HCT116 (cell line): Measurements from ENCODE around the gene ARHGEF17. TPM values are rescaled to one million over a fixed set of nuclear protein-coding genes. Genes with fewer than 3 reads are reported as not detected.

Source experiments
- ATAC-seq: fragments of 200-7000 bp; cut with Tn5 transposase; 2 replicates; pipeline ENCODE4 v1.9.1; 2020; ENCODE audit warnings: mild to moderate bottlenecking, moderate library complexity
- BruUV-seq: library from RNA; stranded (reverse); fragments of 400-500 nt; replicated peaks from 2 replicates; lab custom pipeline; 2021; lab: Mats Ljungman, UMichigan
- CTCF ChIA-PET: fragments of 300-600 bp; sonication (Branson Sonifier 250); formaldehyde crosslinking; loops from one replicate; lab custom pipeline; 2021; ENCODE audit warnings: antibody characterized with exemption; lab: Charles Lee
- POLR2A ChIA-PET: fragments of 300-600, 350-600 bp; sonication (Branson Sonifier 250); formaldehyde crosslinking; loops from one replicate; lab custom pipeline; 2021; ENCODE audit warnings: antibody characterized with exemption; lab: Charles Lee
- RAD21 ChIA-PET, 2 experiments: fragments of 300-600 bp; sonication (Branson Sonifier 250); formaldehyde crosslinking; loops; one replicate each; lab custom pipeline; 2023; ENCODE audit warnings: low total read pairs in 2 of 2; ENCODE audit not compliant: uncharacterized antibody in 2 of 2, unreplicated experiment in 2 of 2, low non-redundant PET in 1 of 2; lab: Charles Lee
- DNase-seq: peaks from one replicate; pipeline ENCODE4 v3.0.0-alpha.2; 2010; ENCODE audit warnings: low read depth, low spot score
- H2AFZ ChIP-seq: fragments of 200-600 bp; shearing (Covaris generic), sonication (generic); 2 replicates; pipeline ENCODE4 v1.6.1; 2017; ENCODE audit warnings: low read depth, mixed run types, mixed read lengths, antibody characterized with exemption, low read length; ENCODE audit not compliant: poor library complexity, severe bottlenecking
- H3K27ac ChIP-seq: 2 replicates; pipeline ENCODE4 v1.5.1; 2012; ENCODE audit warnings: low read depth, low read length
- H3K27me3 ChIP-seq: fragments of 200-600 bp; sonication (generic); 2 replicates; pipeline ENCODE4 v1.6.1; 2016; ENCODE audit warnings: mixed run types, low read length, mixed read lengths; ENCODE audit not compliant: insufficient read depth
- H3K36me3 ChIP-seq, 2 experiments: fragments of 200-500 bp in 1 of 2; fragments of 200-600 bp in 1 of 2; sonication (Bioruptor generic) in 1 of 2; sonication (generic) in 1 of 2; 2 replicates each; pipeline versions ENCODE4 v1.5.1 to v1.6.1; 2014 to 2016; ENCODE audit warnings: low read length in 2 of 2, inconsistent platforms in 1 of 2, mixed read lengths in 1 of 2, mixed run types in 1 of 2; ENCODE audit not compliant: insufficient read depth in 2 of 2, control insufficient read depth in 1 of 2
- H3K4me1 ChIP-seq, 2 experiments: fragments of 200-600 bp in 1 of 2; sonication (generic) in 1 of 2; 2 replicates each; pipeline versions ENCODE4 v1.5.1 to v1.6.1; 2012 to 2017; ENCODE audit warnings: low read length in 2 of 2, inconsistent platforms in 1 of 2, mild to moderate bottlenecking in 1 of 2, mixed read lengths in 1 of 2, mixed run types in 1 of 2, moderate library complexity in 1 of 2; ENCODE audit not compliant: insufficient read depth in 2 of 2, control insufficient read depth in 1 of 2
- H3K4me2 ChIP-seq: fragments of 200-600 bp; sonication (generic); 2 replicates; pipeline ENCODE4 v1.6.1; 2017; ENCODE audit warnings: mixed run types, low read length, mixed read lengths
- H3K4me3 ChIP-seq, 2 experiments: fragments of 200-600 bp in 1 of 2; sonication (generic) in 1 of 2; replicated peaks in 1 of 2; 2 replicates each; pipeline ENCODE4 v1.5.1; 2011 to 2016; ENCODE audit warnings: low read length in 2 of 2, control low read depth in 1 of 2, low read depth in 1 of 2, mild to moderate bottlenecking in 1 of 2, mixed read lengths in 1 of 2, mixed run types in 1 of 2
- H3K79me2 ChIP-seq: fragments of 200-600 bp; sonication (generic); 2 replicates; pipeline ENCODE4 v1.6.1; 2017; ENCODE audit warnings: mild to moderate bottlenecking, mixed run types, low read length, moderate library complexity, mixed read lengths; ENCODE audit not compliant: insufficient read depth
- H3K9ac ChIP-seq: fragments of 200-600 bp; sonication (generic); 2 replicates; pipeline ENCODE4 v1.6.1; 2016; ENCODE audit warnings: low read length, mixed read lengths
- H3K9me2 ChIP-seq: fragments of 200-600 bp; sonication (generic), shearing (Covaris generic); 2 replicates; pipeline ENCODE4 v1.6.1; 2017; ENCODE audit warnings: mixed run types, mild to moderate bottlenecking, moderate library complexity; ENCODE audit not compliant: insufficient read depth
- H3K9me3 ChIP-seq, 2 experiments: fragments of 200-500 bp in 1 of 2; fragments of 200-600 bp in 1 of 2; sonication (Bioruptor generic) in 1 of 2; sonication (generic) in 1 of 2; 2 replicates each; pipeline ENCODE4 v1.6.1; 2014 to 2017; ENCODE audit warnings: low read length in 2 of 2, mixed read lengths in 2 of 2, inconsistent platforms in 1 of 2, low read depth in 1 of 2, mild to moderate bottlenecking in 1 of 2, mixed run types in 1 of 2, moderate library complexity in 1 of 2; ENCODE audit not compliant: control insufficient read depth in 1 of 2, insufficient read depth in 1 of 2
- H4K20me1 ChIP-seq: fragments of 200-600 bp; sonication (generic), shearing (Covaris generic); 2 replicates; pipeline ENCODE4 v1.6.1; 2017; ENCODE audit warnings: mixed run types, mild to moderate bottlenecking, moderate library complexity; ENCODE audit not compliant: insufficient read depth
- CBX3 ChIP-seq: IDR thresholded peaks from 2 replicates; pipeline ENCODE4 v1.6.1; 2012; ENCODE audit warnings: low read depth
- CEBPB ChIP-seq: IDR thresholded peaks from 2 replicates; pipeline ENCODE4 v1.6.1; 2012; ENCODE audit warnings: low read depth
- ELF1 ChIP-seq: IDR thresholded peaks from 2 replicates; pipeline ENCODE4 v1.6.1; 2012; ENCODE audit warnings: low read depth, borderline replicate concordance
- RAD21 ChIP-seq: IDR thresholded peaks from 2 replicates; pipeline ENCODE4 v1.6.1; 2012; ENCODE audit warnings: low read depth, mild to moderate bottlenecking
- REST ChIP-seq: IDR thresholded peaks from 2 replicates; pipeline ENCODE4 v1.6.1; 2012; ENCODE audit warnings: low read depth
- intact Hi-C: fragments of 100-400 bp; cut with micrococcal nuclease; formaldehyde crosslinking; loops from 2 replicates; pipeline ENCODE4 v1.10.0; 2022
- total RNA-seq: library from RNA; stranded (reverse); gene quantifications from one replicate; pipeline ENCODE4 v1.2.1, GENCODE V29; 2021; ENCODE audit not compliant: unreplicated experiment
- TF ChIP-seq, protein P1 (sequence below): IDR thresholded peaks from 2 replicates; pipeline ENCODE4 v1.6.1; 2012

ARHGEF17 gene
- total RNA-seq, 1 experiment from 2014 or later = 18.2 TPM

DNA sequence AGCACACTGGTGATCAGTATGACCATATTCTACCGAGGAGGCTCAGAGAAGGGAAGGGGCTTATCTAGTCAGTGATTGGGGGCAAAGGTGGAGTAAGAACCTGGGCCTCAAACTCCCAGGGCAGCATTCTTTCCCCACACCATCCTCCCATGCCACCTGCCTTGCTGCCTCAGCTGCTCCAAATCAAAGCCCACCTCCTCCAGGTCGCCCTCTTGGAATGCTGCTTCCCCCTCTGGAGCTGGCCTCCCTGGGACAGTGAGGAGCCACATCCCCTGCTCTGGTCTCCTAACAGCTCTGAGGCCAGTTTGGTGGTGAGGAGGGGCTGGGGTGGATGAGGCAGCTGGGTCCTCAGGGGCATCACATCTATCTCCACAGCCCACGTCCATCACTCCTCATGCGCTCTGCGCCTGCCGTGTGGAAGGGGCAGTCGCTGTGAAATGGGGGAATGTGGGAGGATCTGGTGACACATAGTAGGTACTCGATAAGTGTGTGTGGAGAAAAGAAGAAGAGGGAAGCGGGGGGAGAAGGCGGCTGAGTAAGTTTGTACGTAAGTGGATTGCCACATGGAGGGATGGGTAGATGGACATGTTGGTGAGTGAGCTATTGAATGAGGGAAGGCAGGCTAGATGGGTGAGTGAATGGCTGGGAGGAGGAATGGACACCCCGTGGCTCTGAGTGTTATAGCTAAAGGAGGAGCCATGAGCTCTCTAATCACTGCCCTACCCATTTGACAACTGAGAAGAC lies 16.1 kb upstream of the ARHGEF17 start:
- BruUV-seq = no TSS peak

More for the DNA sequence above, 16.1 kb upstream of the ARHGEF17 start:
- H3K9me2 ChIP-seq = no peaks in the 10 kb centered on the region
- H3K9ac ChIP-seq = no peak overlapping the region
- no peaks in the 10 kb centered on the region for H3K36me3 ChIP-seq
- H3K27me3 ChIP-seq = no peaks in the 10 kb centered on the region; the same call in 1 of the 2 replicates
- intact Hi-C loops = no loop called here
- no peaks in the 10 kb centered on the region for H3K9me3 ChIP-seq
- ChIA-PET RAD21 (no interaction called here), POLR2A (no interaction called here), CTCF (interaction anchor here (0.9 to 1.8 kb wide), 3 partner anchors 15 to 44 kb away, joined by 3 to 8 read pairs (median 3); no protein-coding TSS in a partner anchor)
- no peak overlapping the region for H3K27ac ChIP-seq
- no peak for DNase-seq
- H4K20me1 ChIP-seq = no peaks in the 10 kb centered on the region
- no peaks in the 10 kb centered on the region for H3K79me2 ChIP-seq
- no peak overlapping the region for H2AFZ ChIP-seq
- ATAC-seq = no peak
- no peak overlapping the region for H3K4me2 ChIP-seq
- H3K4me1 ChIP-seq = peaks cover 4 to 18% of the 10 kb centered on the region in 2 experiments; a peak in 2 of 4 replicates
- H3K4me3 ChIP-seq = no peak overlapping the region
- TF ChIP-seq REST (no peak), ELF1 (no peak), CBX3 (no peak), RAD21 (no peak), CEBPB (no peak)
- TF ChIP-seq, protein P1, sequence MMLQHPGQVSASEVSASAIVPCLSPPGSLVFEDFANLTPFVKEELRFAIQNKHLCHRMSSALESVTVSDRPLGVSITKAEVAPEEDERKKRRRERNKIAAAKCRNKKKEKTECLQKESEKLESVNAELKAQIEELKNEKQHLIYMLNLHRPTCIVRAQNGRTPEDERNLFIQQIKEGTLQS = no peak
